ENCODE results near the gene INPP5D. TPM values are rescaled to one million over a fixed set of nuclear protein-coding genes. Genes with fewer than 3 reads are reported as not detected.
A peak's percentile ranks its signal among the peaks of the same experiment; 100 is the strongest.

Gene INPP5D
- total and polyA plus RNA-seq, 2 of the 8 experiments (the other 6 are each of a cell fraction or from before 2014, with no cell fraction given) = 4.5 to 7.1 TPM

GRCh38 chr2:233141901-233142300 lies 81.8 kb downstream of the INPP5D start:
- Histone ChIP-seq H4K20me1 (replicated peaks in 1 of 2; ENCODE audit: control insufficient read depth in 1 of 2, insufficient read depth in 2 of 2, low read length in 2 of 2) (peaks cover 0 to 6% of the 10 kb centered on the region in 2 experiments), H3K27ac (ENCODE audit: low read depth, low read length) (no peak overlapping the region), H4K8ac (ENCODE audit: extremely low read depth, insufficient read depth, low read length) (no peak overlapping the region), H4K91ac (replicated peaks; ENCODE audit: insufficient read length, low read length) (peak overlapping the region; percentile 57), H2BK15ac (ENCODE audit: low read length) (peak overlapping the region; percentile 46; the same call in 1 of the 2 replicates), H3K23ac (ENCODE audit: insufficient read length) (no peak overlapping the region), H2AK5ac (ENCODE audit: low read depth, low read length) (peak overlapping the region; percentile 83; the same call in 1 of the 2 replicates), H2BK20ac (ENCODE audit: low read length) (peak overlapping the region; percentile 99; the same call in 1 of the 2 replicates), H3K9me3 (ENCODE audit: insufficient read depth in 2 of 2, low read depth in 1 of 2, low read length in 1 of 2) (no peaks in the 10 kb centered on the region; a peak in 1 of 4 replicates), H3K23me2 (ENCODE audit: low read depth, low read length) (peaks cover 12% of the 10 kb centered on the region; the same call in 1 of the 2 replicates), H3K79me1 (ENCODE audit: low read depth, low read length) (peaks cover 5% of the 10 kb centered on the region; the same call in 1 of the 2 replicates), H3K9ac (replicated peaks in 1 of 4; ENCODE audit: extremely low read depth in 1 of 4, low read depth in 3 of 4, low read length in 3 of 4) (no peak overlapping the region), H3K36me3 (ENCODE audit: control insufficient read depth in 2 of 4, insufficient read depth in 4 of 4, low read length in 3 of 4) (no peaks in the 10 kb centered on the region), H2BK5ac (ENCODE audit: low read depth, low read length) (peak overlapping the region; percentile 90; the same call in 1 of the 2 replicates), H2BK120ac (replicated peaks; ENCODE audit: low read depth, low read length) (no peak overlapping the region), H3K14ac (ENCODE audit: insufficient read length) (no peak overlapping the region), H2AFZ (ENCODE audit: low read length) (no peak overlapping the region), H3K56ac (replicated peaks; ENCODE audit: insufficient read length, low read depth, low read length) (no peak overlapping the region), H3K4me1 (replicated peaks in 1 of 4; ENCODE audit: control insufficient read depth in 3 of 4, insufficient read depth in 4 of 4, low read length in 3 of 4) (peaks cover 6 to 24% (median 17%) of the 10 kb centered on the region in 4 experiments; a peak in 6 of 7 replicates), H3K4ac (replicated peaks; ENCODE audit: insufficient read length, low read depth, low read length) (no peak overlapping the region), H4K5ac (ENCODE audit: insufficient read length, low read depth, low read length) (peak overlapping the region; percentile 20), H3K4me2 (ENCODE audit: insufficient read depth in 1 of 2, low read depth in 2 of 2, low read length in 2 of 2) (no peak overlapping the region; a peak in 1 of 4 replicates), H3K27me3 (replicated peaks in 1 of 4; ENCODE audit: control insufficient read depth in 3 of 4, extremely low read depth in 1 of 4, insufficient read depth in 3 of 4, low read length in 3 of 4) (no peaks in the 10 kb centered on the region), H2BK12ac (ENCODE audit: low read depth, low read length) (peak overlapping the region; percentile 92; the same call in 1 of the 2 replicates), H3K4me3 (ENCODE audit: extremely low read depth in 1 of 4, insufficient read depth in 2 of 4, low read depth in 3 of 4, low read length in 4 of 4) (no peak overlapping the region), H3K18ac (ENCODE audit: extremely low read depth, low read length) (peak overlapping the region; percentile 91), H3K79me2 (ENCODE audit: control insufficient read depth in 1 of 2, insufficient read depth in 2 of 2, low read length in 2 of 2) (peaks cover 0 to 5% of the 10 kb centered on the region in 2 experiments; a peak in 1 of 4 replicates)
- 90% methylated on average over 4 of the region's 4 CpGs; no CpG with 5 or more reads in 1 of the 2 experiments for WGBS, 2 experiments (ENCODE audit: extremely low coverage in 1 of 2, insufficient coverage in 1 of 2, insufficient read length in 1 of 2, insufficient replicate concordance in 2 of 2, low coverage in 1 of 2, low lambda C conversion rate in 2 of 2, missing lambda C conversion rate in 1 of 2)
- DNase-seq (ENCODE audit: low read depth in 1 of 2, low spot score in 2 of 2) (no peak), FAIRE-seq (no peak)
- TF ChIP-seq, protein P1, sequence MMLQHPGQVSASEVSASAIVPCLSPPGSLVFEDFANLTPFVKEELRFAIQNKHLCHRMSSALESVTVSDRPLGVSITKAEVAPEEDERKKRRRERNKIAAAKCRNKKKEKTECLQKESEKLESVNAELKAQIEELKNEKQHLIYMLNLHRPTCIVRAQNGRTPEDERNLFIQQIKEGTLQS (IDR thresholded peaks at IDR 0.05; ENCODE audit: insufficient read depth, low read depth, low read length) = no peak
- TF ChIP-seq HDAC6 (IDR thresholded peaks at IDR 0.05; ENCODE audit: low read depth, low read length) = no peak
- TF ChIP-seq RFX5 (IDR thresholded peaks at IDR 0.05; ENCODE audit: borderline replicate concordance, low read depth, low read length) = no peak
- no peak for TF ChIP-seq BCL11A (IDR thresholded peaks at IDR 0.05; ENCODE audit: low read depth in 2 of 2, low read length in 2 of 2)
- TF ChIP-seq EP300 (IDR thresholded peaks at IDR 0.05; ENCODE audit: borderline replicate concordance in 1 of 2, low read depth in 2 of 2, low read length in 2 of 2) = no peak
- no peak for TF ChIP-seq KDM4A (IDR thresholded peaks at IDR 0.05; ENCODE audit: low read depth, low read length, severe bottlenecking)
- TF ChIP-seq FOSL1 (IDR thresholded peaks at IDR 0.05; ENCODE audit: insufficient read depth, low read depth, low read length) = no peak
- no peak for TF ChIP-seq RNF2 (IDR thresholded peaks at IDR 0.05; ENCODE audit: borderline replicate concordance, low read depth, low read length, missing control alignments, poor library complexity, severe bottlenecking)
- ChIA-PET CTCF (ENCODE audit: partially characterized antibody) (interaction anchor here (0.7 to 1.5 kb wide), 3 partner anchors 43 to 109 kb away, joined by 3 to 6 read pairs (median 4); no protein-coding TSS in a partner anchor), POLR2A (ENCODE audit: partially characterized antibody) (interaction anchor here (1.1 to 1.5 kb wide), 3 partner anchors 9 to 19 kb away, joined by 3 to 5 read pairs (median 4); no protein-coding TSS in a partner anchor)

Measured in H1 (cell line).